Keratinocyte (primary cell): ENCODE measurements around the gene FZD4. TPM values are rescaled to one million over a fixed set of nuclear protein-coding genes. Genes with fewer than 3 reads are reported as not detected.

Experiments used
- DNase-seq: peaks from one replicate; pipeline ENCODE4 v3.0.0-alpha.2; 2011; ENCODE audit warnings: low read depth, missing footprints, low spot score
- FAIRE-seq: peaks from 2 replicates; lab custom pipeline; 2011; peaks lifted over from hg19 to GRCh38; lab: Jason Lieb, UNC
- H2AFZ ChIP-seq: 2 replicates; pipeline ENCODE4 v1.6.0; 2012; ENCODE audit warnings: low read length, control low read depth, inconsistent platforms; ENCODE audit not compliant: control insufficient read depth
- H3K27ac ChIP-seq: 2 replicates; pipeline ENCODE4 v1.5.1; 2011; ENCODE audit warnings: low read length; ENCODE audit not compliant: control insufficient read depth, insufficient read depth
- H3K27me3 ChIP-seq: 3 replicates; pipeline ENCODE4 v1.6.0; 2011; ENCODE audit warnings: low read length; ENCODE audit not compliant: control insufficient read depth, insufficient read depth; ENCODE audit errors: extremely low read depth
- H3K36me3 ChIP-seq, 2 experiments: 2 replicates in 1 of 2; 3 replicates in 1 of 2; pipeline ENCODE4 v1.5.1; 2011; ENCODE audit warnings: low read length in 2 of 2, mild to moderate bottlenecking in 1 of 2; ENCODE audit not compliant: control insufficient read depth in 2 of 2, insufficient read depth in 2 of 2; ENCODE audit errors: extremely low read depth in 1 of 2
- H3K4me1 ChIP-seq: 3 replicates; pipeline ENCODE4 v1.5.1; 2011; ENCODE audit warnings: low read length; ENCODE audit not compliant: control insufficient read depth, insufficient read depth; ENCODE audit errors: extremely low read depth
- H3K4me2 ChIP-seq: 3 replicates; pipeline ENCODE4 v1.6.0; 2011; ENCODE audit warnings: low read depth, low read length; ENCODE audit not compliant: control insufficient read depth, insufficient read depth; ENCODE audit errors: extremely low read depth
- H3K4me3 ChIP-seq, 3 experiments: fragments of 200-600 bp in 1 of 3; sonication (generic) in 1 of 3; 2 replicates in 2 of 3; 3 replicates in 1 of 3; pipeline ENCODE4 v1.5.1; 2011 to 2016; ENCODE audit warnings: low read length in 3 of 3, mild to moderate bottlenecking in 3 of 3, control low read depth in 2 of 3, inconsistent platforms in 1 of 3, low read depth in 1 of 3, mixed read lengths in 1 of 3, mixed run types in 1 of 3, moderate library complexity in 1 of 3; ENCODE audit not compliant: control insufficient read depth in 2 of 3, insufficient read depth in 2 of 3; ENCODE audit errors: extremely low read depth in 1 of 3
- H3K79me2 ChIP-seq: 2 replicates; pipeline ENCODE4 v1.6.0; 2012; ENCODE audit warnings: low read length; ENCODE audit not compliant: control insufficient read depth, insufficient read depth
- H3K9ac ChIP-seq: 3 replicates; pipeline ENCODE4 v1.6.0; 2011; ENCODE audit warnings: low read length; ENCODE audit not compliant: control insufficient read depth, insufficient read depth; ENCODE audit errors: extremely low read depth
- H3K9me1 ChIP-seq: 3 replicates; pipeline ENCODE4 v1.6.0; 2011; ENCODE audit warnings: low read length; ENCODE audit not compliant: control insufficient read depth, insufficient read depth; ENCODE audit errors: extremely low read depth
- H3K9me3 ChIP-seq: 2 replicates; pipeline ENCODE4 v1.5.1; 2012; ENCODE audit warnings: low read depth, low read length; ENCODE audit not compliant: control insufficient read depth
- H4K20me1 ChIP-seq: 3 replicates; pipeline ENCODE4 v1.6.0; 2011; ENCODE audit warnings: low read length; ENCODE audit not compliant: control insufficient read depth, insufficient read depth; ENCODE audit errors: extremely low read depth
- CTCF ChIP-seq, 3 experiments: IDR thresholded peaks in 1 of 3; conservative IDR thresholded peaks in 1 of 3; optimal IDR thresholded peaks in 1 of 3; 2 replicates in 2 of 3; 3 replicates in 1 of 3; pipeline versions ENCODE3 to v1.5.1; 2011; ENCODE audit warnings: low read length in 3 of 3, mild to moderate bottlenecking in 3 of 3, moderate library complexity in 2 of 3, control low read depth in 1 of 3, inconsistent platforms in 1 of 3; ENCODE audit not compliant: insufficient read depth in 2 of 3; ENCODE audit errors: extremely low read depth in 1 of 3
- EZH2 ChIP-seq: IDR thresholded peaks from one replicate; pipeline ENCODE4 v1.6.1; 2012; ENCODE audit warnings: inconsistent platforms, mild to moderate bottlenecking, low read length, moderate library complexity
- dilution Hi-C: fragments of 300-500 bp; cut with MboI; formaldehyde crosslinking; loops from one replicate; pipeline ENCODE4 v1.7.0; 2020; ENCODE audit warnings: low sequenced_read_pairs; ENCODE audit not compliant: extremely low pct_ligation_motif_present
- polyA plus RNA-seq, 5 experiments: library from polyadenylated mRNA; depleted of rRNA in 3 of 5; stranded (reverse) in 3 of 5; stranded (forward) in 1 of 5; unstranded in 1 of 5; fragments of >200 nt; gene quantifications; 1 replicate in 1 of 5; 2 replicates in 3 of 5; 3 replicates in 1 of 5; pipeline versions ENCODE4 v1.2.1 to v1.2.3, GENCODE V29; 2011 to 2012; ENCODE audit warnings: missing spikeins in 2 of 5, low read depth in 1 of 5, low replicate concordance in 1 of 5

The FZD4 gene
- polyA plus RNA-seq, 1 donor (not counting 4 experiments of a cell fraction or from before 2014, with no cell fraction given): 0.56 TPM

- H3K9ac ChIP-seq: no peak overlapping the region
- H3K4me2 ChIP-seq: no peak overlapping the region
- H3K9me3 ChIP-seq: no peaks in the 10 kb centered on the region
- no peaks in the 10 kb centered on the region for H3K9me1 ChIP-seq
- DNase-seq: no peak
- no peaks in the 10 kb centered on the region for H4K20me1 ChIP-seq
- TF ChIP-seq CTCF (optimal IDR thresholded peaks at IDR 0.05 in 1 of 3, IDR thresholded peaks at IDR 0.05 in 1 of 3, conservative IDR thresholded peaks at IDR 0.05 in 1 of 3; ENCODE audit: extremely low read depth in 1 of 3, insufficient read depth in 2 of 3, low read length in 3 of 3): no peak
- TF ChIP-seq EZH2: no peak
- H3K4me1 ChIP-seq: no peaks in the 10 kb centered on the region
- H3K36me3 ChIP-seq: no peaks in the 10 kb centered on the region
- H3K27ac ChIP-seq: no peak overlapping the region
- dilution Hi-C loops: no loop called here
- no peaks in the 10 kb centered on the region for H3K79me2 ChIP-seq
- H3K4me3 ChIP-seq: no peak overlapping the region
- no peak for FAIRE-seq
- no peaks in the 10 kb centered on the region for H3K27me3 ChIP-seq
- H2AFZ ChIP-seq: no peak overlapping the region
Measured at GRCh38 chr11:86977441-86978050, 22.4 kb upstream of the FZD4 start.

- TF ChIP-seq CTCF (optimal IDR thresholded peaks at IDR 0.05 in 1 of 3, IDR thresholded peaks at IDR 0.05 in 1 of 3, conservative IDR thresholded peaks at IDR 0.05 in 1 of 3; ENCODE audit: extremely low read depth in 1 of 3, insufficient read depth in 2 of 3, low read length in 3 of 3) (no peak), EZH2 (no peak)
- DNase-seq (no peak), FAIRE-seq (no peak)
- Histone ChIP-seq H3K9ac (no peak overlapping the region), H2AFZ (no peak overlapping the region), H3K4me3 (no peak overlapping the region), H3K4me2 (no peak overlapping the region), H3K9me1 (no peaks in the 10 kb centered on the region), H3K27ac (no peak overlapping the region), H3K4me1 (no peaks in the 10 kb centered on the region), H3K9me3 (no peaks in the 10 kb centered on the region), H3K79me2 (no peaks in the 10 kb centered on the region), H3K27me3 (no peaks in the 10 kb centered on the region), H4K20me1 (no peaks in the 10 kb centered on the region), H3K36me3 (no peaks in the 10 kb centered on the region)
- dilution Hi-C loops: no loop called here
Measured at GRCh38 chr11:86972734-86973133, 17.5 kb upstream of the FZD4 start.
